Measurements from ENCODE around the gene NELFB. TPM values are rescaled to one million over a fixed set of nuclear protein-coding genes. Genes with fewer than 3 reads are reported as not detected.

The NELFB gene
- 10 to 100 TPM; 35.5 to 40.9 TPM for total RNA-seq
- polyA plus RNA-seq, result 10 to 100 TPM; 21.7 to 47.9 TPM
- long read RNA-seq, donor 1, transcript NELFB-201 (13 exons, 2,698 nt), result major isoform, 7 of 54 reads
- long read RNA-seq, donor 1, partial matches to known transcripts, result 40 of 54 reads
- long read RNA-seq, donor 1, other reads (novel, unspliced or antisense), result 7 of 54 reads
- long read RNA-seq, donor 2, transcript NELFB-201 (13 exons, 2,698 nt), result major isoform, 54 of 79 reads
- long read RNA-seq, donor 2, partial matches to known transcripts, result 12 of 79 reads
- long read RNA-seq, donor 2, other reads (novel, unspliced or antisense), result 13 of 79 reads

GRCh38 chr9:137254624-137255447, at the start of gene NELFB:
NELFB (plus strand) TSS chr9:137255327.
- Histone ChIP-seq H3K27me3 (ENCODE audit: control insufficient read depth in 1 of 2, insufficient read depth in 2 of 2, low read length in 1 of 2) (no peaks in the 10 kb centered on the region), H3K27ac (ENCODE audit: low read depth in 1 of 2, low read length in 2 of 2) (peak within 1 kb of the TSS in 1 of 2 donors; percentile 10), H3K4me3 (ENCODE audit: low read length in 2 of 2) (peak within 1 kb of the TSS; percentile 87 to 89), H3K36me3 (ENCODE audit: control insufficient read depth in 1 of 2, insufficient read depth in 2 of 2, low read length in 1 of 2) (no peaks in the 10 kb centered on the region), H3K9me3 (ENCODE audit: control insufficient read depth, low read length) (no peaks in the 10 kb centered on the region), H3K4me1 (ENCODE audit: control insufficient read depth in 1 of 2, insufficient read depth in 2 of 2, low read length in 2 of 2) (no peaks in the 10 kb centered on the region)
- ATAC-seq (ENCODE audit: low FRiP score) (peak; percentile 90), DNase-seq (peak; percentile 95 to 99)
- intact Hi-C loops (cut with DNase I), result loop anchor here in 1 of 2 donors (2.0 kb wide), 1 partner anchor 14 kb away; the partner anchor contains the start of gene TUBB4B
- 1% methylated on average over 56 to 105 of the region's 105 CpGs for WGBS, 2 donors

- DNase-seq, result no peak
- intact Hi-C loops (cut with DNase I), result no loop called here
- ATAC-seq (ENCODE audit: low FRiP score), result no peak
- no peaks in the 10 kb centered on the region for H3K9me3 ChIP-seq (ENCODE audit: control insufficient read depth, low read length)
- no peak overlapping the region for H3K4me3 ChIP-seq (ENCODE audit: low read length in 2 of 2)
- H3K27ac ChIP-seq (ENCODE audit: low read depth in 1 of 2, low read length in 2 of 2), result no peak overlapping the region
- 75% methylated on average over 7 of the region's 7 CpGs for WGBS, 2 donors
- no peaks in the 10 kb centered on the region for H3K36me3 ChIP-seq (ENCODE audit: control insufficient read depth in 1 of 2, insufficient read depth in 2 of 2, low read length in 1 of 2)
- no peaks in the 10 kb centered on the region for H3K4me1 ChIP-seq (ENCODE audit: control insufficient read depth in 1 of 2, insufficient read depth in 2 of 2, low read length in 2 of 2)
- H3K27me3 ChIP-seq (ENCODE audit: control insufficient read depth in 1 of 2, insufficient read depth in 2 of 2, low read length in 1 of 2), result no peaks in the 10 kb centered on the region
Measured at GRCh38 chr9:137206602-137207001, 48.5 kb upstream of the NELFB start.

- Histone ChIP-seq H3K27ac (ENCODE audit: low read depth in 1 of 2, low read length in 2 of 2) (no peak overlapping the region), H3K36me3 (ENCODE audit: control insufficient read depth in 1 of 2, insufficient read depth in 2 of 2, low read length in 1 of 2) (no peaks in the 10 kb centered on the region), H3K4me1 (ENCODE audit: control insufficient read depth in 1 of 2, insufficient read depth in 2 of 2, low read length in 2 of 2) (no peaks in the 10 kb centered on the region), H3K27me3 (ENCODE audit: control insufficient read depth in 1 of 2, insufficient read depth in 2 of 2, low read length in 1 of 2) (no peaks in the 10 kb centered on the region), H3K4me3 (ENCODE audit: low read length in 2 of 2) (no peak overlapping the region), H3K9me3 (ENCODE audit: control insufficient read depth, low read length) (no peaks in the 10 kb centered on the region)
- intact Hi-C loops (cut with DNase I), result no loop called here
- no peak for DNase-seq
- ATAC-seq (ENCODE audit: low FRiP score), result no peak
- WGBS, 2 donors, result 76 to 88% methylated on average over 13 of the region's 13 CpGs
Measured at GRCh38 chr9:137211532-137211931, 43.6 kb upstream of the NELFB start.

GRCh38 chr9:137212520-137212919, 42.6 kb upstream of the NELFB start:
- H3K36me3 ChIP-seq (ENCODE audit: control insufficient read depth in 1 of 2, insufficient read depth in 2 of 2, low read length in 1 of 2), result no peaks in the 10 kb centered on the region
- intact Hi-C loops (cut with DNase I), result no loop called here
- ATAC-seq (ENCODE audit: low FRiP score) (no peak), DNase-seq (no peak)
- H3K27ac ChIP-seq (ENCODE audit: low read depth in 1 of 2, low read length in 2 of 2), result no peak overlapping the region
- H3K4me3 ChIP-seq (ENCODE audit: low read length in 2 of 2), result no peak overlapping the region
- no peaks in the 10 kb centered on the region for H3K9me3 ChIP-seq (ENCODE audit: control insufficient read depth, low read length)
- 84 to 86% methylated on average over 19 to 21 of the region's 21 CpGs for WGBS, 2 donors
- no peaks in the 10 kb centered on the region for H3K4me1 ChIP-seq (ENCODE audit: control insufficient read depth in 1 of 2, insufficient read depth in 2 of 2, low read length in 2 of 2)
- no peaks in the 10 kb centered on the region for H3K27me3 ChIP-seq (ENCODE audit: control insufficient read depth in 1 of 2, insufficient read depth in 2 of 2, low read length in 1 of 2)

- 89% methylated on average over 49 of the region's 49 CpGs for WGBS, 2 donors
- ATAC-seq (ENCODE audit: low FRiP score), result no peak
Measured at GRCh38 chr9:137213160-137214060, 41.7 kb upstream of the NELFB start.

GRCh38 chr9:137214620-137215019, 40.5 kb upstream of the NELFB start:
- H3K36me3 ChIP-seq (ENCODE audit: control insufficient read depth in 1 of 2, insufficient read depth in 2 of 2, low read length in 1 of 2), result no peaks in the 10 kb centered on the region

More at GRCh38 chr9:137213160-137214060, 41.7 kb upstream of the NELFB start:
- H3K27ac ChIP-seq (ENCODE audit: low read depth in 1 of 2, low read length in 2 of 2), result no peak overlapping the region
- no peak overlapping the region for H3K4me3 ChIP-seq (ENCODE audit: low read length in 2 of 2)
- no peak for DNase-seq
- intact Hi-C loops (cut with DNase I), result no loop called here
- no peaks in the 10 kb centered on the region for H3K9me3 ChIP-seq (ENCODE audit: control insufficient read depth, low read length)
- H3K36me3 ChIP-seq (ENCODE audit: control insufficient read depth in 1 of 2, insufficient read depth in 2 of 2, low read length in 1 of 2), result no peaks in the 10 kb centered on the region
- no peaks in the 10 kb centered on the region for H3K4me1 ChIP-seq (ENCODE audit: control insufficient read depth in 1 of 2, insufficient read depth in 2 of 2, low read length in 2 of 2)
- no peaks in the 10 kb centered on the region for H3K27me3 ChIP-seq (ENCODE audit: control insufficient read depth in 1 of 2, insufficient read depth in 2 of 2, low read length in 1 of 2)

GRCh38 chr9:137215196-137215986, 39.7 kb upstream of the NELFB start:
- Histone ChIP-seq H3K4me1 (ENCODE audit: control insufficient read depth in 1 of 2, insufficient read depth in 2 of 2, low read length in 2 of 2) (no peaks in the 10 kb centered on the region), H3K9me3 (ENCODE audit: control insufficient read depth, low read length) (no peaks in the 10 kb centered on the region), H3K27ac (ENCODE audit: low read depth in 1 of 2, low read length in 2 of 2) (no peak overlapping the region), H3K4me3 (ENCODE audit: low read length in 2 of 2) (no peak overlapping the region), H3K36me3 (ENCODE audit: control insufficient read depth in 1 of 2, insufficient read depth in 2 of 2, low read length in 1 of 2) (no peaks in the 10 kb centered on the region), H3K27me3 (ENCODE audit: control insufficient read depth in 1 of 2, insufficient read depth in 2 of 2, low read length in 1 of 2) (no peaks in the 10 kb centered on the region)
- DNase-seq, result no peak
- 91 to 94% methylated on average over 21 to 22 of the region's 22 CpGs for WGBS, 2 donors
- no peak for ATAC-seq (ENCODE audit: low FRiP score)
- intact Hi-C loops (cut with DNase I), result no loop called here

More at GRCh38 chr9:137214620-137215019, 40.5 kb upstream of the NELFB start:
- ATAC-seq (ENCODE audit: low FRiP score), result no peak
- no peaks in the 10 kb centered on the region for H3K9me3 ChIP-seq (ENCODE audit: control insufficient read depth, low read length)
- no peak for DNase-seq
- intact Hi-C loops (cut with DNase I), result no loop called here
- WGBS, 2 donors, result 92 to 93% methylated on average over 19 of the region's 19 CpGs
- no peak overlapping the region for H3K4me3 ChIP-seq (ENCODE audit: low read length in 2 of 2)
- no peak overlapping the region for H3K27ac ChIP-seq (ENCODE audit: low read depth in 1 of 2, low read length in 2 of 2)
- no peaks in the 10 kb centered on the region for H3K27me3 ChIP-seq (ENCODE audit: control insufficient read depth in 1 of 2, insufficient read depth in 2 of 2, low read length in 1 of 2)
- no peaks in the 10 kb centered on the region for H3K4me1 ChIP-seq (ENCODE audit: control insufficient read depth in 1 of 2, insufficient read depth in 2 of 2, low read length in 2 of 2)

Data from aorta (tissue), 5 donors.